ENCODE measurements around the gene PSMD5.

Gene PSMD5

GRCh38 chr9:120833325-120833724, 9.4 kb downstream of the PSMD5 start:
- H3K4me3 ChIP-seq (ENCODE audit: insufficient read depth, low read length, poor library complexity, severe bottlenecking), result no peak overlapping the region
- H3K79me2 ChIP-seq (ENCODE audit: insufficient read depth, low read length), result peaks cover 15% of the 10 kb centered on the region
- H3K9me2 ChIP-seq (replicated peaks; ENCODE audit: insufficient read depth, low read length), result no peaks in the 10 kb centered on the region
- H3F3A ChIP-seq (ENCODE audit: insufficient read depth), result no peaks in the 10 kb centered on the region
- H2AFZ ChIP-seq (ENCODE audit: low read depth, low read length, severe bottlenecking), result no peak overlapping the region
- H3K27me3 ChIP-seq (ENCODE audit: low read length), result no peaks in the 10 kb centered on the region
- no peak for TF ChIP-seq EZH2phosphoT487 (conservative IDR thresholded peaks at IDR 0.05; ENCODE audit: low read length)
- TF ChIP-seq CTCF (IDR thresholded peaks at IDR 0.05; ENCODE audit: insufficient read depth, low read length, poor library complexity, severe bottlenecking), result no peak
- no peak overlapping the region for H3K4me2 ChIP-seq (ENCODE audit: low read depth, low read length, poor library complexity, severe bottlenecking)
- H3K27ac ChIP-seq (ENCODE audit: low read depth, low read length), result no peak overlapping the region
- peaks cover 16% of the 10 kb centered on the region for H3K36me3 ChIP-seq (ENCODE audit: low read length)
- H3K9ac ChIP-seq (ENCODE audit: low read length), result no peak overlapping the region
- no peaks in the 10 kb centered on the region for H3K9me3 ChIP-seq (ENCODE audit: insufficient read depth, low read length)
- no peaks in the 10 kb centered on the region for H4K20me1 ChIP-seq (ENCODE audit: low read depth, low read length)

GRCh38 chr9:120832807-120833206, 9.9 kb downstream of the PSMD5 start:
- Histone ChIP-seq H3F3A (ENCODE audit: insufficient read depth) (no peaks in the 10 kb centered on the region), H3K9me2 (replicated peaks; ENCODE audit: insufficient read depth, low read length) (no peaks in the 10 kb centered on the region), H3K36me3 (ENCODE audit: low read length) (peaks cover 16% of the 10 kb centered on the region), H3K27ac (ENCODE audit: low read depth, low read length) (no peak overlapping the region), H3K4me2 (ENCODE audit: low read depth, low read length, poor library complexity, severe bottlenecking) (no peak overlapping the region), H4K20me1 (ENCODE audit: low read depth, low read length) (no peaks in the 10 kb centered on the region), H3K4me3 (ENCODE audit: insufficient read depth, low read length, poor library complexity, severe bottlenecking) (no peak overlapping the region), H3K79me2 (ENCODE audit: insufficient read depth, low read length) (peaks cover 11% of the 10 kb centered on the region), H3K9me3 (ENCODE audit: insufficient read depth, low read length) (no peaks in the 10 kb centered on the region), H2AFZ (ENCODE audit: low read depth, low read length, severe bottlenecking) (no peak overlapping the region), H3K9ac (ENCODE audit: low read length) (no peak overlapping the region), H3K27me3 (ENCODE audit: low read length) (no peaks in the 10 kb centered on the region)
- TF ChIP-seq EZH2phosphoT487 (conservative IDR thresholded peaks at IDR 0.05; ENCODE audit: low read length) (no peak), CTCF (IDR thresholded peaks at IDR 0.05; ENCODE audit: insufficient read depth, low read length, poor library complexity, severe bottlenecking) (no peak)

GRCh38 chr9:120830865-120831264, 11.9 kb downstream of the PSMD5 start:
- peaks cover 7% of the 10 kb centered on the region; the same call in 1 of the 2 replicates for H3K79me2 ChIP-seq (ENCODE audit: insufficient read depth, low read length)
- H3F3A ChIP-seq (ENCODE audit: insufficient read depth), result 0 out of 2 replicates have a peak, but pooled peaks cover 6% of the 10 kb centered on the region
- H3K9me3 ChIP-seq (ENCODE audit: insufficient read depth, low read length), result no peaks in the 10 kb centered on the region
- 0 out of 2 replicates have a peak, but pooled peaks cover 4% of the 10 kb centered on the region for H4K20me1 ChIP-seq (ENCODE audit: low read depth, low read length)
- no peaks in the 10 kb centered on the region for H3K27me3 ChIP-seq (ENCODE audit: low read length)
- H2AFZ ChIP-seq (ENCODE audit: low read depth, low read length, severe bottlenecking), result no peak overlapping the region
- TF ChIP-seq EZH2phosphoT487 (conservative IDR thresholded peaks at IDR 0.05; ENCODE audit: low read length) (no peak), CTCF (IDR thresholded peaks at IDR 0.05; ENCODE audit: insufficient read depth, low read length, poor library complexity, severe bottlenecking) (no peak)
- no peaks in the 10 kb centered on the region for H3K9me2 ChIP-seq (replicated peaks; ENCODE audit: insufficient read depth, low read length)
- H3K27ac ChIP-seq (ENCODE audit: low read depth, low read length), result no peak overlapping the region
- no peak overlapping the region for H3K4me2 ChIP-seq (ENCODE audit: low read depth, low read length, poor library complexity, severe bottlenecking)
- no peak overlapping the region for H3K9ac ChIP-seq (ENCODE audit: low read length)
- H3K4me3 ChIP-seq (ENCODE audit: insufficient read depth, low read length, poor library complexity, severe bottlenecking), result no peak overlapping the region
- H3K36me3 ChIP-seq (ENCODE audit: low read length), result peaks cover 30% of the 10 kb centered on the region

Data from SU-DHL-6 (cell line).